H1 (cell line): ENCODE measurements around the gene STXBP5L. TPM values are rescaled to one million over a fixed set of nuclear protein-coding genes. Genes with fewer than 3 reads are reported as not detected.

Source experiments
- CTCF ChIA-PET: fragments of 300-600 bp; sonication (Branson Sonifier 250); formaldehyde crosslinking; loops from one replicate; lab custom pipeline; 2021; ENCODE audit not compliant: partially characterized antibody; lab: Charles Lee
- POLR2A ChIA-PET: fragments of 300-600 bp; sonication (Branson Sonifier 250); formaldehyde crosslinking; loops from one replicate; lab custom pipeline; 2021; ENCODE audit warnings: inconsistent platforms; ENCODE audit not compliant: partially characterized antibody; lab: Charles Lee
- DNase-seq, 2 experiments: peaks; one replicate each; pipeline versions ENCODE4 v3.0.0 to v3.0.0-alpha.2; 2010 to 2022; ENCODE audit warnings: low spot score in 2 of 2, low read depth in 1 of 2, mixed read lengths in 1 of 2
- FAIRE-seq: peaks from 2 replicates; lab custom pipeline; 2011; peaks lifted over from hg19 to GRCh38; lab: Jason Lieb, UNC
- H2AFZ ChIP-seq: 2 replicates; pipeline ENCODE4 v1.8.1; 2012; ENCODE audit warnings: low read length, inconsistent platforms
- H2AK5ac ChIP-seq: 2 replicates; pipeline ENCODE4 v1.6.1; 2013; ENCODE audit warnings: low read depth, low read length
- H2BK120ac ChIP-seq: replicated peaks from 2 replicates; pipeline ENCODE3; 2013; ENCODE audit warnings: low read depth, low read length, inconsistent platforms
- H2BK12ac ChIP-seq: 2 replicates; pipeline ENCODE4 v1.6.1; 2013; ENCODE audit warnings: low read depth, low read length
- H2BK15ac ChIP-seq: 2 replicates; pipeline ENCODE4 v1.6.1; 2013; ENCODE audit warnings: low read length
- H2BK20ac ChIP-seq: 2 replicates; pipeline ENCODE4 v1.6.1; 2013; ENCODE audit warnings: low read length
- H2BK5ac ChIP-seq: 2 replicates; pipeline ENCODE4 v1.6.1; 2013; ENCODE audit warnings: low read depth, low read length
- H3K14ac ChIP-seq: 2 replicates; pipeline ENCODE4 v1.6.1; 2013; ENCODE audit warnings: inconsistent platforms; ENCODE audit not compliant: insufficient read length
- H3K18ac ChIP-seq: 2 replicates; pipeline ENCODE4 v1.6.1; 2013; ENCODE audit warnings: low read length; ENCODE audit errors: extremely low read depth
- H3K23ac ChIP-seq: 2 replicates; pipeline ENCODE4 v1.6.1; 2013; ENCODE audit warnings: inconsistent platforms; ENCODE audit not compliant: insufficient read length
- H3K23me2 ChIP-seq: 2 replicates; pipeline ENCODE4 v1.6.1; 2013; ENCODE audit warnings: low read depth, low read length
- H3K27ac ChIP-seq: 2 replicates; pipeline ENCODE4 v1.6.1; 2011; ENCODE audit warnings: low read depth, low read length, inconsistent platforms
- H3K27me3 ChIP-seq, 4 experiments: replicated peaks in 1 of 4; 1 replicate in 1 of 4; 2 replicates in 3 of 4; pipeline versions ENCODE4 v1.6.1 to v1.8.1; 2011 to 2013; ENCODE audit warnings: low read length in 3 of 4, mild to moderate bottlenecking in 3 of 4, inconsistent platforms in 2 of 4, mixed read lengths in 2 of 4, moderate library complexity in 1 of 4; ENCODE audit not compliant: control insufficient read depth in 3 of 4, insufficient read depth in 3 of 4; ENCODE audit errors: extremely low read depth in 1 of 4
- H3K36me3 ChIP-seq, 4 experiments: 2 replicates each; pipeline versions ENCODE4 v1.6.1 to v1.8.1; 2011 to 2013; ENCODE audit warnings: mild to moderate bottlenecking in 4 of 4, low read length in 3 of 4, moderate library complexity in 2 of 4, control low read depth in 1 of 4, inconsistent platforms in 1 of 4; ENCODE audit not compliant: insufficient read depth in 4 of 4, control insufficient read depth in 2 of 4
- H3K4ac ChIP-seq: replicated peaks from 2 replicates; pipeline ENCODE3; 2013; ENCODE audit warnings: low read length, low read depth, mixed read lengths, inconsistent platforms; ENCODE audit not compliant: insufficient read length
- H3K4me1 ChIP-seq, 4 experiments: replicated peaks in 1 of 4; 1 replicate in 1 of 4; 2 replicates in 3 of 4; pipeline versions ENCODE4 v1.6.1 to v1.8.1; 2011 to 2013; ENCODE audit warnings: low read length in 3 of 4, inconsistent platforms in 2 of 4, mixed read lengths in 1 of 4; ENCODE audit not compliant: insufficient read depth in 4 of 4, control insufficient read depth in 3 of 4
- H3K4me2 ChIP-seq, 2 experiments: 2 replicates each; pipeline versions ENCODE4 v1.6.1 to v1.8.1; 2011 to 2013; ENCODE audit warnings: low read depth in 2 of 2, low read length in 2 of 2, control low read depth in 1 of 2, inconsistent platforms in 1 of 2, mild to moderate bottlenecking in 1 of 2; ENCODE audit not compliant: insufficient read depth in 1 of 2
- H3K4me3 ChIP-seq, 4 experiments: fragments of 200-600, 300-600 bp in 1 of 4; sonication (generic), shearing (Covaris generic), sonication (Bioruptor Twin) in 1 of 4; 2 replicates each; pipeline versions ENCODE4 v1.5.1 to v1.8.1; 2011 to 2016; ENCODE audit warnings: low read length in 4 of 4, low read depth in 3 of 4, control low read depth in 2 of 4, inconsistent platforms in 2 of 4, mild to moderate bottlenecking in 2 of 4, mixed read lengths in 1 of 4, moderate library complexity in 1 of 4; ENCODE audit not compliant: insufficient read depth in 2 of 4; ENCODE audit errors: extremely low read depth in 1 of 4
- H3K56ac ChIP-seq: replicated peaks from 2 replicates; pipeline ENCODE3; 2013; ENCODE audit warnings: low read depth, mild to moderate bottlenecking, mixed read lengths, low read length, inconsistent platforms; ENCODE audit not compliant: insufficient read length
- H3K79me1 ChIP-seq: 2 replicates; pipeline ENCODE4 v1.6.1; 2013; ENCODE audit warnings: low read depth, low read length, control low read depth
- H3K79me2 ChIP-seq, 2 experiments: 2 replicates each; pipeline versions ENCODE4 v1.6.1 to v1.8.1; 2012 to 2013; ENCODE audit warnings: low read length in 2 of 2, mild to moderate bottlenecking in 2 of 2, inconsistent platforms in 1 of 2; ENCODE audit not compliant: insufficient read depth in 2 of 2, control insufficient read depth in 1 of 2
- H3K9ac ChIP-seq, 4 experiments: replicated peaks in 1 of 4; 1 replicate in 1 of 4; 2 replicates in 3 of 4; pipeline versions ENCODE4 v1.6.1 to v1.8.1; 2011 to 2013; ENCODE audit warnings: low read depth in 3 of 4, low read length in 3 of 4, control low read depth in 2 of 4, mild to moderate bottlenecking in 2 of 4, moderate library complexity in 2 of 4, inconsistent platforms in 1 of 4; ENCODE audit errors: extremely low read depth in 1 of 4
- H3K9me3 ChIP-seq, 2 experiments: 2 replicates each; pipeline versions ENCODE4 v1.6.1 to v1.8.1; 2012 to 2013; ENCODE audit warnings: mild to moderate bottlenecking in 2 of 2, moderate library complexity in 2 of 2, control low read depth in 1 of 2, inconsistent platforms in 1 of 2, low read depth in 1 of 2, low read length in 1 of 2, mixed read lengths in 1 of 2; ENCODE audit not compliant: insufficient read depth in 2 of 2
- H4K20me1 ChIP-seq, 2 experiments: replicated peaks in 1 of 2; 2 replicates each; pipeline versions ENCODE3 to v1.8.1; 2011 to 2013; ENCODE audit warnings: inconsistent platforms in 2 of 2, low read length in 2 of 2, mild to moderate bottlenecking in 1 of 2; ENCODE audit not compliant: insufficient read depth in 2 of 2, control insufficient read depth in 1 of 2
- H4K5ac ChIP-seq: 2 replicates; pipeline ENCODE4 v1.6.1; 2013; ENCODE audit warnings: low read length, low read depth, mixed read lengths, inconsistent platforms; ENCODE audit not compliant: insufficient read length
- H4K8ac ChIP-seq: 2 replicates; pipeline ENCODE4 v1.8.0; 2013; ENCODE audit warnings: mild to moderate bottlenecking, moderate library complexity, low read length, inconsistent platforms; ENCODE audit not compliant: insufficient read depth; ENCODE audit errors: extremely low read depth
- H4K91ac ChIP-seq: replicated peaks from 2 replicates; pipeline ENCODE3; 2013; ENCODE audit warnings: low read length, mixed read lengths, inconsistent platforms; ENCODE audit not compliant: insufficient read length
- BRCA1 ChIP-seq: IDR thresholded peaks from 2 replicates; pipeline ENCODE4 v1.6.1; 2012; ENCODE audit warnings: low read depth, low read length, improper control_type of control experiment
- EP300 ChIP-seq, 2 experiments: IDR thresholded peaks; 1 replicate in 1 of 2; 2 replicates in 1 of 2; pipeline ENCODE4 v1.6.1; 2011 to 2012; ENCODE audit warnings: low read depth in 2 of 2, low read length in 2 of 2, mild to moderate bottlenecking in 2 of 2, borderline replicate concordance in 1 of 2, inconsistent platforms in 1 of 2, moderate library complexity in 1 of 2
- JUN ChIP-seq: IDR thresholded peaks from 2 replicates; pipeline ENCODE4 v1.6.1; 2011; ENCODE audit warnings: low read depth, mild to moderate bottlenecking, improper control_type of control experiment, low read length
- JUND ChIP-seq: IDR thresholded peaks from 2 replicates; pipeline ENCODE4 v1.6.1; 2011; ENCODE audit warnings: mild to moderate bottlenecking, improper control_type of control experiment, low read length
- KDM1A ChIP-seq: fragments of 200-600, 300-600 bp; sonication (generic); IDR thresholded peaks from 2 replicates; pipeline ENCODE4 v1.7.1; 2016; ENCODE audit warnings: mild to moderate bottlenecking, low read length, borderline replicate concordance
- TAF7 ChIP-seq: optimal IDR thresholded peaks from 2 replicates; pipeline ENCODE3; 2011; ENCODE audit warnings: low read depth, mild to moderate bottlenecking, inconsistent platforms, low read length, moderate library complexity, borderline replicate concordance
- TEAD4 ChIP-seq: IDR thresholded peaks from 2 replicates; pipeline ENCODE4 v1.6.1; 2012; ENCODE audit warnings: low read depth, low read length, inconsistent platforms, mixed read lengths
- WGBS, 2 experiments: shearing (Covaris generic) in 1 of 2; methylation state at CpG; one replicate each; pipeline versions ENCODE4 v1.1.6 to v1.1.7; 2013 to 2015; ENCODE audit warnings: low lambda C conversion rate in 2 of 2, mixed read lengths in 2 of 2, inconsistent platforms in 1 of 2, low coverage in 1 of 2, missing lambda C conversion rate in 1 of 2; ENCODE audit not compliant: insufficient replicate concordance in 2 of 2, insufficient coverage in 1 of 2, insufficient read length in 1 of 2; ENCODE audit errors: extremely low coverage in 1 of 2, missing lambda C conversion rate in 1 of 2; 5-methylcytosine and 5-hydroxymethylcytosine counted together
- polyA plus RNA-seq, 7 experiments: library from polyadenylated mRNA; depleted of rRNA in 3 of 7; stranded (reverse) in 5 of 7; unstranded in 2 of 7; fragments of >200 nt in 5 of 7; fragments of 200-250 nt in 2 of 7; gene quantifications; 1 replicate in 5 of 7; 2 replicates in 1 of 7; 4 replicates in 1 of 7; pipeline versions ENCODE4 v1.2.1 to v1.2.3, GENCODE V29; 2011 to 2013; ENCODE audit warnings: missing spikeins in 2 of 7, mixed read lengths in 2 of 7
- total RNA-seq: library from RNA; stranded (reverse); fragmentation: NEBNext Ultra II Directional; extraction: Animal tissue kit (Norgen Biotek cat#: 25700); gene quantifications from 2 replicates; pipeline ENCODE4 v1.2.1, GENCODE V29; 2021
- TF ChIP-seq, protein P1 (sequence below): IDR thresholded peaks from 2 replicates; pipeline ENCODE4 v1.6.1; 2012; ENCODE audit warnings: inconsistent platforms

STXBP5L gene
- total and polyA plus RNA-seq, 2 of the 8 experiments (the other 6 are each of a cell fraction or from before 2014, with no cell fraction given), result 2.0 to 6.0 TPM

DNA sequence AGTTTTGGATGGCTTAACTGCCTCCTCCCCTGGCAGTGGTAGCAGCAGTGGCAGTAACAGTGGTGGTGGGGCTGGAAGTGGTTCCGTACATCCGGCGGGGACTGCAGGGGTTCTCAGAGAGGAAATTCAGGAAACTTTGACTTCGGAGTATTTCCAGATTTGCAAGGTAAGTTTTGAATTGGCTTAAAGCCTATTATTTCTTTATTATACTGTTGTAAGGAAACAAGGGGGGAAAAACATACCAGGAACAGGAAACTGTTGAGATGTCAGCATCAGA lies 1.5 kb downstream of the STXBP5L start:
- no peak overlapping the region; a peak in 1 of 7 replicates for H3K9ac ChIP-seq
- FAIRE-seq, result no peak
- H4K20me1 ChIP-seq, result peaks cover 0 to 1% of the 10 kb centered on the region in 2 experiments
- TF ChIP-seq JUN (no peak), BRCA1 (no peak), EP300 (IDR thresholded peaks at IDR 0.05; ENCODE audit: borderline replicate concordance in 1 of 2, low read depth in 2 of 2, low read length in 2 of 2) (no peak), TEAD4 (no peak), JUND (no peak), KDM1A (no peak), TAF7 (no peak)
- TF ChIP-seq, protein P1, sequence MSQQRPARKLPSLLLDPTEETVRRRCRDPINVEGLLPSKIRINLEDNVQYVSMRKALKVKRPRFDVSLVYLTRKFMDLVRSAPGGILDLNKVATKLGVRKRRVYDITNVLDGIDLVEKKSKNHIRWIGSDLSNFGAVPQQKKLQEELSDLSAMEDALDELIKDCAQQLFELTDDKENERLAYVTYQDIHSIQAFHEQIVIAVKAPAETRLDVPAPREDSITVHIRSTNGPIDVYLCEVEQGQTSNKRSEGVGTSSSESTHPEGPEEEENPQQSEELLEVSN, result no peak
- H2BK12ac ChIP-seq, result no peak overlapping the region
- POLR2A ChIA-PET, result interaction anchor here (0.6 to 1.6 kb wide), 3 partner anchors 9 to 460 kb away, joined by 3 to 4 read pairs (median 3); no protein-coding TSS in a partner anchor
- no peak overlapping the region for H2BK120ac ChIP-seq
- H3K4me2 ChIP-seq, result peak overlapping the region; percentile 67 to 81
- DNase-seq, result peak in 1 of 2 experiments; percentile 43
- H2AFZ ChIP-seq, result peak overlapping the region; percentile 91; the same call in 1 of the 2 replicates
- H3K27ac ChIP-seq, result no peak overlapping the region
- no peak overlapping the region for H3K23ac ChIP-seq
- H3K36me3 ChIP-seq, result no peaks in the 10 kb centered on the region
- no peak overlapping the region for H2BK20ac ChIP-seq
- H3K56ac ChIP-seq, result no peak overlapping the region
- peaks cover 8% of the 10 kb centered on the region for H3K23me2 ChIP-seq
- H3K4me3 ChIP-seq, result peak overlapping the region; percentile 64 to 97 (median 71); a peak in 7 of 8 replicates
- no peak overlapping the region for H4K5ac ChIP-seq
- no peak overlapping the region for H4K91ac ChIP-seq
- H3K79me2 ChIP-seq, result no peaks in the 10 kb centered on the region
- no peak overlapping the region for H3K18ac ChIP-seq
- H3K27me3 ChIP-seq, result no peaks in the 10 kb centered on the region
- H2BK5ac ChIP-seq, result no peak overlapping the region
- peaks cover 0 to 2% (median 0%) of the 10 kb centered on the region in 4 experiments; a peak in 2 of 7 replicates for H3K4me1 ChIP-seq
- CTCF ChIA-PET, result no interaction called here
- H3K14ac ChIP-seq, result no peak overlapping the region
- WGBS, 2 experiments, result 8% methylated on average over 4 of the region's 4 CpGs; no CpG with 5 or more reads in 1 of the 2 experiments
- no peak overlapping the region for H4K8ac ChIP-seq
- no peak overlapping the region for H2BK15ac ChIP-seq
- no peaks in the 10 kb centered on the region for H3K79me1 ChIP-seq
- H3K4ac ChIP-seq, result no peak overlapping the region
- no peak overlapping the region for H2AK5ac ChIP-seq
- H3K9me3 ChIP-seq, result no peaks in the 10 kb centered on the region
